OCI-LY1 (cell line): ENCODE results near the gene PFKFB1.

Experiments used
- H2AFZ ChIP-seq: fragments of 200-600 bp; sonication (generic), shearing (Covaris generic); 2 replicates; pipeline ENCODE4 v1.6.0; 2014; ENCODE audit warnings: antibody characterized with exemption, mild to moderate bottlenecking, low read length
- H3F3A ChIP-seq: fragments of 200-600 bp; sonication (generic), shearing (Covaris generic); 2 replicates; pipeline ENCODE4 v1.6.0; 2014; ENCODE audit warnings: mild to moderate bottlenecking, antibody characterized with exemption, low read length, moderate library complexity; ENCODE audit not compliant: insufficient read depth
- H3K27ac ChIP-seq: fragments of 200-600 bp; sonication (generic); 2 replicates; pipeline ENCODE4 v1.5.1; 2014; ENCODE audit warnings: low read length, mixed run types, mild to moderate bottlenecking, low read depth; ENCODE audit not compliant: poor library complexity, severe bottlenecking
- H3K27me3 ChIP-seq: fragments of 200-600 bp; sonication (generic); 2 replicates; pipeline ENCODE4 v1.6.0; 2014; ENCODE audit warnings: antibody characterized with exemption, mild to moderate bottlenecking, low read length, moderate library complexity; ENCODE audit not compliant: insufficient read depth
- H3K36me3 ChIP-seq: fragments of 200-600 bp; sonication (generic); 2 replicates; pipeline ENCODE4 v1.6.1; 2014; ENCODE audit warnings: mild to moderate bottlenecking, antibody characterized with exemption, low read length, moderate library complexity, mixed read lengths; ENCODE audit not compliant: insufficient read depth
- H3K4me1 ChIP-seq: fragments of 200-600 bp; sonication (generic); 2 replicates; pipeline ENCODE4 v1.5.1; 2014; ENCODE audit warnings: mild to moderate bottlenecking, low read length, moderate library complexity; ENCODE audit not compliant: insufficient read depth, severe bottlenecking
- H3K4me2 ChIP-seq: fragments of 200-600 bp; sonication (generic), shearing (Covaris generic); 2 replicates; pipeline ENCODE4 v1.6.1; 2014; ENCODE audit warnings: low read length
- H3K4me3 ChIP-seq: fragments of 200-600 bp; sonication (generic); 2 replicates; pipeline ENCODE4 v1.5.1; 2014; ENCODE audit warnings: low read length, low read depth, mild to moderate bottlenecking, mixed read lengths; ENCODE audit not compliant: poor library complexity, severe bottlenecking
- H3K79me2 ChIP-seq: fragments of 200-600 bp; shearing (Covaris generic); 2 replicates; pipeline ENCODE4 v1.6.1; 2016; ENCODE audit warnings: mixed run types, low read length, mixed read lengths; ENCODE audit not compliant: insufficient read depth
- H3K9ac ChIP-seq: fragments of 200-600 bp; sonication (generic), shearing (Covaris generic); 2 replicates; pipeline ENCODE4 v1.6.1; 2014; ENCODE audit warnings: mild to moderate bottlenecking, low read length, mixed read lengths
- H3K9me2 ChIP-seq: fragments of 200-600 bp; sonication (generic), shearing (Covaris generic); 2 replicates; pipeline ENCODE4 v1.6.1; 2014; ENCODE audit warnings: low read depth, mild to moderate bottlenecking, low read length, mixed read lengths
- H3K9me3 ChIP-seq: fragments of 200-600 bp; shearing (Covaris generic); 2 replicates; pipeline ENCODE4 v1.6.1; 2014; ENCODE audit warnings: low read length, mixed read lengths
- H4K20me1 ChIP-seq: fragments of 200-600 bp; sonication (generic), shearing (Covaris generic); 2 replicates; pipeline ENCODE4 v1.6.0; 2016; ENCODE audit warnings: mild to moderate bottlenecking, low read length; ENCODE audit not compliant: insufficient read depth
- CTCF ChIP-seq: fragments of 200-600 bp; sonication (generic), shearing (Covaris generic); IDR thresholded peaks from 2 replicates; pipeline ENCODE4 v1.5.1; 2017; ENCODE audit warnings: mild to moderate bottlenecking, antibody characterized with exemption, low read length, moderate library complexity, mixed read lengths
- EZH2 ChIP-seq: fragments of 200-600 bp; sonication (generic), shearing (Covaris generic); IDR thresholded peaks from 2 replicates; pipeline ENCODE4 v1.8.0; 2017; ENCODE audit warnings: borderline replicate concordance, mixed run types, mild to moderate bottlenecking, antibody characterized with exemption, low read length, moderate library complexity, mixed read lengths

Gene PFKFB1

GRCh38 chrX:54894159-54894558 lies 99.8 kb downstream of the PFKFB1 start:
- H3F3A ChIP-seq = no peaks in the 10 kb centered on the region
- H3K4me1 ChIP-seq = no peaks in the 10 kb centered on the region
- H3K4me2 ChIP-seq = no peak overlapping the region
- no peak overlapping the region for H3K27ac ChIP-seq
- H4K20me1 ChIP-seq = no peaks in the 10 kb centered on the region
- H3K4me3 ChIP-seq = no peak overlapping the region
- no peak overlapping the region for H3K9ac ChIP-seq
- H2AFZ ChIP-seq = no peak overlapping the region
- H3K27me3 ChIP-seq = no peaks in the 10 kb centered on the region
- no peaks in the 10 kb centered on the region for H3K36me3 ChIP-seq
- no peak for TF ChIP-seq EZH2
- no peak for TF ChIP-seq CTCF
- H3K9me2 ChIP-seq = no peaks in the 10 kb centered on the region
- H3K9me3 ChIP-seq = no peaks in the 10 kb centered on the region
- H3K79me2 ChIP-seq = no peaks in the 10 kb centered on the region

GRCh38 chrX:54891573-54891972 lies 102.4 kb downstream of the PFKFB1 start:
- Histone ChIP-seq H4K20me1 (no peaks in the 10 kb centered on the region), H3K27ac (no peak overlapping the region), H3K9ac (no peak overlapping the region), H3K9me2 (no peaks in the 10 kb centered on the region), H3K9me3 (no peaks in the 10 kb centered on the region), H3F3A (no peaks in the 10 kb centered on the region), H3K36me3 (no peaks in the 10 kb centered on the region), H3K79me2 (no peaks in the 10 kb centered on the region), H3K4me1 (no peaks in the 10 kb centered on the region), H3K4me3 (no peak overlapping the region), H2AFZ (no peak overlapping the region), H3K4me2 (no peak overlapping the region), H3K27me3 (no peaks in the 10 kb centered on the region)
- TF ChIP-seq CTCF = peak; percentile 41; the same call in 1 of the 2 replicates
- no peak for TF ChIP-seq EZH2

GRCh38 chrX:54885740-54886139 lies 108.2 kb downstream of the PFKFB1 start:
- TF ChIP-seq EZH2 = no peak
- TF ChIP-seq CTCF = no peak
- Histone ChIP-seq H3K27ac (no peak overlapping the region), H3K4me3 (no peak overlapping the region)

More at GRCh38 chrX:54885740-54886139, 108.2 kb downstream of the PFKFB1 start:
- H3K27me3 ChIP-seq = no peaks in the 10 kb centered on the region
- no peak overlapping the region for H2AFZ ChIP-seq
- no peaks in the 10 kb centered on the region for H3K4me1 ChIP-seq
- no peaks in the 10 kb centered on the region for H3K36me3 ChIP-seq
- H3K79me2 ChIP-seq = no peaks in the 10 kb centered on the region
- H3K9me2 ChIP-seq = no peaks in the 10 kb centered on the region
- no peaks in the 10 kb centered on the region for H3F3A ChIP-seq
- H3K9ac ChIP-seq = no peak overlapping the region
- no peaks in the 10 kb centered on the region for H4K20me1 ChIP-seq
- H3K4me2 ChIP-seq = no peak overlapping the region
- no peaks in the 10 kb centered on the region for H3K9me3 ChIP-seq
